WTC11 (cell line): ENCODE measurements around the gene SREBF1.

Experiments
- ATF1 ChIP-seq: sonication (generic); formaldehyde crosslinking; IDR thresholded peaks from 2 replicates; pipeline ENCODE4 v1.8.1; 2023; ENCODE audit warnings: mild to moderate bottlenecking, moderate library complexity, missing genetic modification reagents
- ATF3 ChIP-seq: sonication (generic); formaldehyde crosslinking; conservative IDR thresholded peaks from 2 replicates; pipeline ENCODE4 v1.8.1; 2022; ENCODE audit warnings: mild to moderate bottlenecking, missing genetic modification reagents
- CREM ChIP-seq: sonication (generic); formaldehyde crosslinking; IDR thresholded peaks from 2 replicates; pipeline ENCODE4 v1.8.1; 2022; ENCODE audit warnings: mild to moderate bottlenecking, missing genetic modification reagents, moderate library complexity
- E2F1 ChIP-seq: sonication (generic); formaldehyde crosslinking; IDR thresholded peaks from 2 replicates; pipeline ENCODE4 v1.8.0; 2022; ENCODE audit warnings: mild to moderate bottlenecking, missing genetic modification reagents
- E2F5 ChIP-seq: sonication (generic); formaldehyde crosslinking; IDR thresholded peaks from 2 replicates; pipeline ENCODE4 v1.8.1; 2022; ENCODE audit warnings: mild to moderate bottlenecking, moderate library complexity, missing genetic modification reagents
- JUN ChIP-seq: sonication (generic); formaldehyde crosslinking; IDR thresholded peaks from 2 replicates; pipeline ENCODE4 v1.8.0; 2023; ENCODE audit warnings: mild to moderate bottlenecking, missing genetic modification reagents
- ZNF263 ChIP-seq: sonication (generic); formaldehyde crosslinking; IDR thresholded peaks from 2 replicates; pipeline ENCODE4 v1.8.1; 2022; ENCODE audit warnings: low read depth, mild to moderate bottlenecking, moderate library complexity, missing genetic modification reagents
- ZNF416 ChIP-seq: fragments of 250-450 bp; sonication (Bioruptor Pico); IDR thresholded peaks from 2 replicates; pipeline ENCODE4 v1.9.0; 2021; ENCODE audit warnings: mild to moderate bottlenecking, inconsistent platforms
- TF ChIP-seq, protein P1 (sequence below): fragments of 200-600 bp; IDR thresholded peaks from 2 replicates; pipeline ENCODE4 v1.8.0; 2022; ENCODE audit warnings: antibody characterized with exemption
- TF ChIP-seq, protein P2 (sequence below): sonication (generic); formaldehyde crosslinking; IDR thresholded peaks from 2 replicates; pipeline ENCODE4 v1.8.0; 2023; ENCODE audit warnings: missing genetic modification reagents, mild to moderate bottlenecking, borderline replicate concordance
- TF ChIP-seq, protein P3 (sequence below): sonication (generic); formaldehyde crosslinking; IDR thresholded peaks from 2 replicates; pipeline ENCODE4 v1.8.0; 2022; ENCODE audit warnings: missing genetic modification reagents
- TF ChIP-seq, protein P4 (sequence below): sonication (generic); formaldehyde crosslinking; IDR thresholded peaks from 2 replicates; pipeline ENCODE4 v1.8.0; 2022; ENCODE audit warnings: mild to moderate bottlenecking, missing genetic modification reagents

- no peak for TF ChIP-seq E2F5 (CRISPR knock-in tag)
- TF ChIP-seq ATF1 (CRISPR knock-in tag): no peak
- TF ChIP-seq E2F1: no peak
- TF ChIP-seq, protein P1, sequence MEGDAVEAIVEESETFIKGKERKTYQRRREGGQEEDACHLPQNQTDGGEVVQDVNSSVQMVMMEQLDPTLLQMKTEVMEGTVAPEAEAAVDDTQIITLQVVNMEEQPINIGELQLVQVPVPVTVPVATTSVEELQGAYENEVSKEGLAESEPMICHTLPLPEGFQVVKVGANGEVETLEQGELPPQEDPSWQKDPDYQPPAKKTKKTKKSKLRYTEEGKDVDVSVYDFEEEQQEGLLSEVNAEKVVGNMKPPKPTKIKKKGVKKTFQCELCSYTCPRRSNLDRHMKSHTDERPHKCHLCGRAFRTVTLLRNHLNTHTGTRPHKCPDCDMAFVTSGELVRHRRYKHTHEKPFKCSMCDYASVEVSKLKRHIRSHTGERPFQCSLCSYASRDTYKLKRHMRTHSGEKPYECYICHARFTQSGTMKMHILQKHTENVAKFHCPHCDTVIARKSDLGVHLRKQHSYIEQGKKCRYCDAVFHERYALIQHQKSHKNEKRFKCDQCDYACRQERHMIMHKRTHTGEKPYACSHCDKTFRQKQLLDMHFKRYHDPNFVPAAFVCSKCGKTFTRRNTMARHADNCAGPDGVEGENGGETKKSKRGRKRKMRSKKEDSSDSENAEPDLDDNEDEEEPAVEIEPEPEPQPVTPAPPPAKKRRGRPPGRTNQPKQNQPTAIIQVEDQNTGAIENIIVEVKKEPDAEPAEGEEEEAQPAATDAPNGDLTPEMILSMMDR: no peak
- TF ChIP-seq JUN (CRISPR knock-in tag): no peak
- TF ChIP-seq, protein P2, sequence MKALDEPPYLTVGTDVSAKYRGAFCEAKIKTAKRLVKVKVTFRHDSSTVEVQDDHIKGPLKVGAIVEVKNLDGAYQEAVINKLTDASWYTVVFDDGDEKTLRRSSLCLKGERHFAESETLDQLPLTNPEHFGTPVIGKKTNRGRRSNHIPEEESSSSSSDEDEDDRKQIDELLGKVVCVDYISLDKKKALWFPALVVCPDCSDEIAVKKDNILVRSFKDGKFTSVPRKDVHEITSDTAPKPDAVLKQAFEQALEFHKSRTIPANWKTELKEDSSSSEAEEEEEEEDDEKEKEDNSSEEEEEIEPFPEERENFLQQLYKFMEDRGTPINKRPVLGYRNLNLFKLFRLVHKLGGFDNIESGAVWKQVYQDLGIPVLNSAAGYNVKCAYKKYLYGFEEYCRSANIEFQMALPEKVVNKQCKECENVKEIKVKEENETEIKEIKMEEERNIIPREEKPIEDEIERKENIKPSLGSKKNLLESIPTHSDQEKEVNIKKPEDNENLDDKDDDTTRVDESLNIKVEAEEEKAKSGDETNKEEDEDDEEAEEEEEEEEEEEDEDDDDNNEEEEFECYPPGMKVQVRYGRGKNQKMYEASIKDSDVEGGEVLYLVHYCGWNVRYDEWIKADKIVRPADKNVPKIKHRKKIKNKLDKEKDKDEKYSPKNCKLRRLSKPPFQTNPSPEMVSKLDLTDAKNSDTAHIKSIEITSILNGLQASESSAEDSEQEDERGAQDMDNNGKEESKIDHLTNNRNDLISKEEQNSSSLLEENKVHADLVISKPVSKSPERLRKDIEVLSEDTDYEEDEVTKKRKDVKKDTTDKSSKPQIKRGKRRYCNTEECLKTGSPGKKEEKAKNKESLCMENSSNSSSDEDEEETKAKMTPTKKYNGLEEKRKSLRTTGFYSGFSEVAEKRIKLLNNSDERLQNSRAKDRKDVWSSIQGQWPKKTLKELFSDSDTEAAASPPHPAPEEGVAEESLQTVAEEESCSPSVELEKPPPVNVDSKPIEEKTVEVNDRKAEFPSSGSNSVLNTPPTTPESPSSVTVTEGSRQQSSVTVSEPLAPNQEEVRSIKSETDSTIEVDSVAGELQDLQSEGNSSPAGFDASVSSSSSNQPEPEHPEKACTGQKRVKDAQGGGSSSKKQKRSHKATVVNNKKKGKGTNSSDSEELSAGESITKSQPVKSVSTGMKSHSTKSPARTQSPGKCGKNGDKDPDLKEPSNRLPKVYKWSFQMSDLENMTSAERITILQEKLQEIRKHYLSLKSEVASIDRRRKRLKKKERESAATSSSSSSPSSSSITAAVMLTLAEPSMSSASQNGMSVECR: no peak
- TF ChIP-seq, protein P3, sequence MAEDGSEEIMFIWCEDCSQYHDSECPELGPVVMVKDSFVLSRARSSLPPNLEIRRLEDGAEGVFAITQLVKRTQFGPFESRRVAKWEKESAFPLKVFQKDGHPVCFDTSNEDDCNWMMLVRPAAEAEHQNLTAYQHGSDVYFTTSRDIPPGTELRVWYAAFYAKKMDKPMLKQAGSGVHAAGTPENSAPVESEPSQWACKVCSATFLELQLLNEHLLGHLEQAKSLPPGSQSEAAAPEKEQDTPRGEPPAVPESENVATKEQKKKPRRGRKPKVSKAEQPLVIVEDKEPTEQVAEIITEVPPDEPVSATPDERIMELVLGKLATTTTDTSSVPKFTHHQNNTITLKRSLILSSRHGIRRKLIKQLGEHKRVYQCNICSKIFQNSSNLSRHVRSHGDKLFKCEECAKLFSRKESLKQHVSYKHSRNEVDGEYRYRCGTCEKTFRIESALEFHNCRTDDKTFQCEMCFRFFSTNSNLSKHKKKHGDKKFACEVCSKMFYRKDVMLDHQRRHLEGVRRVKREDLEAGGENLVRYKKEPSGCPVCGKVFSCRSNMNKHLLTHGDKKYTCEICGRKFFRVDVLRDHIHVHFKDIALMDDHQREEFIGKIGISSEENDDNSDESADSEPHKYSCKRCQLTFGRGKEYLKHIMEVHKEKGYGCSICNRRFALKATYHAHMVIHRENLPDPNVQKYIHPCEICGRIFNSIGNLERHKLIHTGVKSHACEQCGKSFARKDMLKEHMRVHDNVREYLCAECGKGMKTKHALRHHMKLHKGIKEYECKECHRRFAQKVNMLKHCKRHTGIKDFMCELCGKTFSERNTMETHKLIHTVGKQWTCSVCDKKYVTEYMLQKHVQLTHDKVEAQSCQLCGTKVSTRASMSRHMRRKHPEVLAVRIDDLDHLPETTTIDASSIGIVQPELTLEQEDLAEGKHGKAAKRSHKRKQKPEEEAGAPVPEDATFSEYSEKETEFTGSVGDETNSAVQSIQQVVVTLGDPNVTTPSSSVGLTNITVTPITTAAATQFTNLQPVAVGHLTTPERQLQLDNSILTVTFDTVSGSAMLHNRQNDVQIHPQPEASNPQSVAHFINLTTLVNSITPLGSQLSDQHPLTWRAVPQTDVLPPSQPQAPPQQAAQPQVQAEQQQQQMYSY (CRISPR knock-in tag): no peak
- no peak for TF ChIP-seq CREM
- no peak for TF ChIP-seq ATF3 (CRISPR knock-in tag)
- no peak for TF ChIP-seq ZNF416 (CRISPR knock-in tag)
- TF ChIP-seq, protein P4, sequence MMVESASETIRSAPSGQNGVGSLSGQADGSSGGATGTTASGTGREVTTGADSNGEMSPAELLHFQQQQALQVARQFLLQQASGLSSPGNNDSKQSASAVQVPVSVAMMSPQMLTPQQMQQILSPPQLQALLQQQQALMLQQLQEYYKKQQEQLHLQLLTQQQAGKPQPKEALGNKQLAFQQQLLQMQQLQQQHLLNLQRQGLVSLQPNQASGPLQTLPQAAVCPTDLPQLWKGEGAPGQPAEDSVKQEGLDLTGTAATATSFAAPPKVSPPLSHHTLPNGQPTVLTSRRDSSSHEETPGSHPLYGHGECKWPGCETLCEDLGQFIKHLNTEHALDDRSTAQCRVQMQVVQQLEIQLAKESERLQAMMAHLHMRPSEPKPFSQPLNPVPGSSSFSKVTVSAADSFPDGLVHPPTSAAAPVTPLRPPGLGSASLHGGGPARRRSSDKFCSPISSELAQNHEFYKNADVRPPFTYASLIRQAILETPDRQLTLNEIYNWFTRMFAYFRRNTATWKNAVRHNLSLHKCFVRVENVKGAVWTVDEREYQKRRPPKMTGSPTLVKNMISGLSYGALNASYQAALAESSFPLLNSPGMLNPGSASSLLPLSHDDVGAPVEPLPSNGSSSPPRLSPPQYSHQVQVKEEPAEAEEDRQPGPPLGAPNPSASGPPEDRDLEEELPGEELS (CRISPR knock-in tag): no peak
- TF ChIP-seq ZNF263: no peak
Measured at GRCh38 chr17:17837380-17837821, 615 bp upstream of the SREBF1 start.
